Hepatocyte (in vitro differentiated cells): Measurements from ENCODE around the gene CDKL4.
"Not testable (repeated sequence)": the region's sequence is repeated elsewhere in the genome, so short reads cannot be mapped to it uniquely, and the experiment has no call there.

Source experiments
- CTCF ChIP-seq: fragments of 200-600 bp; sonication (generic); IDR thresholded peaks from 2 replicates; pipeline ENCODE4 v1.5.1; 2016; ENCODE audit warnings: antibody characterized with exemption, mild to moderate bottlenecking; ENCODE audit not compliant: poor library complexity
- EZH2 ChIP-seq: fragments of 200-600 bp; sonication (generic); IDR thresholded peaks from 2 replicates; pipeline ENCODE4 v1.6.1; 2016; ENCODE audit warnings: antibody characterized with exemption, mild to moderate bottlenecking, borderline replicate concordance
- EZH2phosphoT487 ChIP-seq: fragments of 200-600 bp; sonication (generic); IDR thresholded peaks from one replicate; pipeline ENCODE4 v1.6.1; 2018; ENCODE audit warnings: antibody characterized with exemption, mild to moderate bottlenecking, low read depth, moderate library complexity; ENCODE audit not compliant: unreplicated experiment, severe bottlenecking

GRCh38 chr2:39244241-39244862 is 582 bp upstream of the CDKL4 start:
- TF ChIP-seq CTCF, EZH2, EZH2phosphoT487: not testable (repeated sequence)
